Measurements from ENCODE around the gene ZMAT2.
"Not testable (repeated sequence)": the region's sequence is repeated elsewhere in the genome, so short reads cannot be mapped to it uniquely, and the experiment has no call there.

GRCh38 chr5:140671035-140671434 lies 29.2 kb upstream of the ZMAT2 start:
- not testable (repeated sequence) for TF ChIP-seq CTCF (conservative IDR thresholded peaks at IDR 0.05; ENCODE audit: low read length); EZH2phosphoT487 (IDR thresholded peaks at IDR 0.05; ENCODE audit: borderline replicate concordance)

Data from Loucy (cell line).